Psoas muscle (tissue), 8 donors: ENCODE measurements around the gene CNKSR3. TPM values are rescaled to one million over a fixed set of nuclear protein-coding genes. Genes with fewer than 3 reads are reported as not detected.

Experiments
- ATAC-seq, 4 donors: fragments of 200-7000 bp; cut with Tn5 transposase; one replicate each; pipeline ENCODE4 v1.9.1; 2020; ENCODE audit warnings: moderate library complexity in 3 of 4, mild to moderate bottlenecking in 2 of 4
- DNase-seq, 2 donors: peaks; one replicate each; pipeline ENCODE4 v3.0.0-alpha.2; 2020
- H3K27ac ChIP-seq: fragments of 200-600 bp; one replicate; pipeline ENCODE4 v1.8.0; 2022
- H3K27me3 ChIP-seq, 3 donors: fragments of 200-600 bp in 1 of 3; one replicate each; pipeline versions ENCODE4 v1.6.1 to v1.8.0; 2013 to 2022; ENCODE audit warnings: low read length in 2 of 3, mild to moderate bottlenecking in 2 of 3, moderate library complexity in 1 of 3; ENCODE audit not compliant: insufficient read depth in 3 of 3
- H3K36me3 ChIP-seq, 2 donors: fragments of 200-600 bp in 1 of 2; one replicate each; pipeline versions ENCODE4 v1.6.1 to v1.8.0; 2013 to 2022; ENCODE audit warnings: low read depth in 1 of 2, mild to moderate bottlenecking in 1 of 2, moderate library complexity in 1 of 2; ENCODE audit not compliant: insufficient read depth in 1 of 2
- H3K4me1 ChIP-seq: fragments of 200-600 bp; one replicate; pipeline ENCODE4 v1.8.0; 2022
- H3K4me3 ChIP-seq: fragments of 200-600 bp; one replicate; pipeline ENCODE4 v1.8.0; 2022; ENCODE audit warnings: mild to moderate bottlenecking
- H3K9me3 ChIP-seq: fragments of 200-600 bp; one replicate; pipeline ENCODE4 v1.8.0; 2022
- CTCF ChIP-seq: fragments of 200-600 bp; IDR thresholded peaks from one replicate; pipeline ENCODE4 v1.8.0; 2022; ENCODE audit warnings: antibody characterized with exemption
- WGBS, 3 donors: extraction: QIAGEN DNeasy Blood & Tissue Kit; methylation state at CpG; one replicate each; pipeline versions ENCODE4 v1.1.6 to v1.1.7; 2013; 5-methylcytosine and 5-hydroxymethylcytosine counted together
- intact Hi-C, 2 donors: fragments of 100-400 bp; cut with DNase I; formaldehyde crosslinking; loops; one replicate each; pipeline versions ENCODE4 v1.11.0 to v1.14.2; 2022
- polyA plus RNA-seq, 3 donors: library from polyadenylated mRNA; stranded (reverse); fragments of 200-250 nt; gene quantifications; one replicate each; pipeline ENCODE4 v1.2.3, GENCODE V29; 2013
- total RNA-seq, 4 donors: library from RNA; stranded (reverse); fragmentation: NEBNext Ultra II Directional in 2 of 4; extraction: Animal tissue kit (Norgen Biotek cat#: 25700) in 2 of 4; gene quantifications; one replicate each; pipeline versions ENCODE4 v1.2.1 to v1.2.4, GENCODE V29; 2021 to 2023
- donor health status: healthy with polysubstance abuse.
- donor health status: DM: no; HTN: no; CAD: no; lungs with moderate emphysema.
- donor health status: Bipolar disorder and iron deficiency.
- donor health status: healthy.
- donor health status: DM: yes; HTN: yes; CAD: no.
- donor health status: DM: no; HTN: no; CAD: no.
- donor health status: DM: no; HTN: no; CAD: no.
- donor health status: DM: yes; HTN: yes; CAD: no.

CNKSR3 gene
- total and polyA plus RNA-seq, 7 donors, result 0.90 to 4.7 (median 2.3) TPM

DNA sequence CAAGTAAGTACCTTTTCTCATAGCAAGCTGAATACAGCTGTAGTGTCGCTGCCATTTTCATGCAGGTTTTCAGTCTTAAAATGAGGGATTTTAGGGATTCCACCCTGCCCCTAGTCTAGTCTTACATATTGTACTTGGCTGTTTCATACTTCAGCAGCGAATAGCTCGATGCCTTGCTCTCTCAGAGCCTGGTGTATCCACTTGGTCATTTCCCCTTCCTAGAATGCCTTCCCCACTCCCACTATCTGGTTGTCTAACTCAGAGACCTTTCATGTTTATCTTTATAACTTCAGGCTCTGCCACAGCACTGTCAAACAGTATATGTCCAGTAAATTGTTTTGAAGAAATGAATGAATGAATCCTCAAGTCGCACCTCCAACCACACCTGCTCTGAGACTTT is 132.8 kb downstream of the CNKSR3 start:
- no peak overlapping the region for H3K27ac ChIP-seq
- H3K36me3 ChIP-seq, result no peaks in the 10 kb centered on the region
- ATAC-seq (no peak), DNase-seq (no peak)
- intact Hi-C loops, result no loop called here
- 86 to 93% (median 88%) methylated on average over 4 of the region's 4 CpGs for WGBS, 3 donors
- no peak overlapping the region for H3K4me3 ChIP-seq
- H3K4me1 ChIP-seq, result no peaks in the 10 kb centered on the region
- H3K9me3 ChIP-seq, result no peaks in the 10 kb centered on the region
- TF ChIP-seq CTCF, result no peak
- no peaks in the 10 kb centered on the region for H3K27me3 ChIP-seq

- no peaks in the 10 kb centered on the region for H3K4me1 ChIP-seq
- TF ChIP-seq CTCF, result no peak
- no peak for ATAC-seq
- no peak overlapping the region for H3K4me3 ChIP-seq
- intact Hi-C loops, result no loop called here
- no peak overlapping the region for H3K27ac ChIP-seq
- no peaks in the 10 kb centered on the region for H3K36me3 ChIP-seq
- H3K27me3 ChIP-seq, result no peaks in the 10 kb centered on the region
- H3K9me3 ChIP-seq, result no peaks in the 10 kb centered on the region
- WGBS, 3 donors, result 88 to 93% (median 90%) methylated on average over 2 of the region's 2 CpGs
- no peak for DNase-seq
Measured at GRCh38 chr6:154373971-154374370, 136.5 kb downstream of the CNKSR3 start.

GRCh38 chr6:154371281-154371680 is 139.2 kb downstream of the CNKSR3 start:
- H3K4me3 ChIP-seq, result no peak overlapping the region
- H3K36me3 ChIP-seq, result no peaks in the 10 kb centered on the region
- H3K4me1 ChIP-seq, result no peaks in the 10 kb centered on the region
- H3K9me3 ChIP-seq, result no peaks in the 10 kb centered on the region
- TF ChIP-seq CTCF, result no peak
- 94 to 97% (median 95%) methylated on average over 4 of the region's 4 CpGs for WGBS, 3 donors
- H3K27ac ChIP-seq, result no peak overlapping the region
- H3K27me3 ChIP-seq, result no peaks in the 10 kb centered on the region
- DNase-seq, result no peak
- ATAC-seq, result no peak
- intact Hi-C loops, result no loop called here

DNA sequence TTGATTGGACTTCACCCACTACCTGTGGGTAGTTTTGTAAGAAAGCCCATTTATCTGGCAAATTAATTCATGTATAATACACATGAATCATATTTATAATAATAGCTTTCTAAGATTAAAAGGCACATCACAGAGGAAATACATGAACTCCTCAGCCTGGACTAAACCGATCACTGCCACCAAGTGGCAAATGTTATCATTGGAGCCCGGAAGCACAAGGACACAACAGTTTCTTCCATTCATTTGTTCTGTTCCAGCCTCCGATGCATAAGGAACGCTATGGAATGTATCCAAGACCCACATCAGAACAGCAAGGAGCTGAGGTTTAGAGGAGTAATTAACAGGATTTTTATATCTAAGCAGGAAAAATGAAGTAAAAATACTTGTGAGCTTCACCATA is 139.9 kb downstream of the CNKSR3 start:
- DNase-seq (no peak), ATAC-seq (no peak)
- Histone ChIP-seq H3K27me3 (no peaks in the 10 kb centered on the region), H3K4me1 (no peaks in the 10 kb centered on the region), H3K9me3 (no peaks in the 10 kb centered on the region), H3K36me3 (no peaks in the 10 kb centered on the region), H3K27ac (no peak overlapping the region), H3K4me3 (no peak overlapping the region)
- whole genome bisulfite sequencing, 3 donors, result 12 to 18% (median 13%) methylated on average over 4 of the region's 4 CpGs
- peak; percentile 17 for TF ChIP-seq CTCF
- intact Hi-C loops, result no loop called here
